IPS-15b (cell line): ENCODE results near the gene PXDN.
"Not testable (repeated sequence)": the region's sequence is repeated elsewhere in the genome, so short reads cannot be mapped to it uniquely, and the experiment has no call there.

Experiments
- H3K27me3 ChIP-seq: one replicate; pipeline ENCODE4 v1.6.1; 2013; ENCODE audit warnings: low read length; ENCODE audit not compliant: control insufficient read depth, insufficient read depth
- H3K36me3 ChIP-seq: one replicate; pipeline ENCODE4 v1.6.1; 2013; ENCODE audit warnings: low read length; ENCODE audit not compliant: control insufficient read depth, insufficient read depth
- H3K4me1 ChIP-seq: one replicate; pipeline ENCODE4 v1.6.1; 2013; ENCODE audit warnings: mild to moderate bottlenecking, low read length; ENCODE audit not compliant: control insufficient read depth, insufficient read depth
- H3K4me3 ChIP-seq: one replicate; pipeline ENCODE4 v1.5.1; 2013; ENCODE audit warnings: low read depth, low read length
- H3K9ac ChIP-seq: one replicate; pipeline ENCODE4 v1.6.1; 2013; ENCODE audit warnings: low read depth, mild to moderate bottlenecking, low read length
- H3K9me3 ChIP-seq: one replicate; pipeline ENCODE4 v1.6.1; 2013; ENCODE audit warnings: mild to moderate bottlenecking, low read length; ENCODE audit not compliant: control insufficient read depth, insufficient read depth

The PXDN gene

GRCh38 chr2:1731963-1732768 is 12.1 kb downstream of the PXDN start:
- Histone ChIP-seq H3K36me3 (no peaks in the 10 kb centered on the region), H3K4me1 (peaks cover 6% of the 10 kb centered on the region), H3K9me3 (no peaks in the 10 kb centered on the region), H3K4me3 (no peak overlapping the region), H3K27me3 (no peaks in the 10 kb centered on the region), H3K9ac (no peak overlapping the region)

GRCh38 chr2:1731447-1731962 is 12.8 kb downstream of the PXDN start:
- no peak overlapping the region for H3K9ac ChIP-seq
- peaks cover 6% of the 10 kb centered on the region for H3K4me1 ChIP-seq
- no peaks in the 10 kb centered on the region for H3K36me3 ChIP-seq
- H3K9me3 ChIP-seq = no peaks in the 10 kb centered on the region
- no peaks in the 10 kb centered on the region for H3K27me3 ChIP-seq
- H3K4me3 ChIP-seq = no peak overlapping the region

GRCh38 chr2:1730015-1730927 is 14.0 kb downstream of the PXDN start:
- Histone ChIP-seq H3K36me3 (no peaks in the 10 kb centered on the region), H3K9me3 (no peaks in the 10 kb centered on the region), H3K4me1 (peaks cover 6% of the 10 kb centered on the region), H3K9ac (no peak overlapping the region), H3K27me3 (no peaks in the 10 kb centered on the region), H3K4me3 (no peak overlapping the region)

GRCh38 chr2:1729242-1729641 is 15.1 kb downstream of the PXDN start:
- H3K36me3 ChIP-seq = no peaks in the 10 kb centered on the region
- no peaks in the 10 kb centered on the region for H3K9me3 ChIP-seq
- no peaks in the 10 kb centered on the region for H3K27me3 ChIP-seq
- H3K4me3 ChIP-seq = no peak overlapping the region
- no peak overlapping the region for H3K9ac ChIP-seq
- H3K4me1 ChIP-seq = peaks cover 6% of the 10 kb centered on the region

- Histone ChIP-seq H3K36me3 (no peaks in the 10 kb centered on the region), H3K4me1 (peaks cover 6% of the 10 kb centered on the region), H3K9me3 (no peaks in the 10 kb centered on the region), H3K27me3 (no peaks in the 10 kb centered on the region), H3K4me3 (no peak overlapping the region), H3K9ac (no peak overlapping the region)
These were observed 15.5 kb downstream of the PXDN start for GRCh38 chr2:1728821-1729220.

- Histone ChIP-seq H3K36me3 (no peaks in the 10 kb centered on the region), H3K4me3 (no peak overlapping the region), H3K4me1 (peaks cover 6% of the 10 kb centered on the region), H3K9me3 (no peaks in the 10 kb centered on the region), H3K27me3 (no peaks in the 10 kb centered on the region), H3K9ac (no peak overlapping the region)
These were observed 16.4 kb downstream of the PXDN start for GRCh38 chr2:1727796-1728474.

GRCh38 chr2:1727101-1727771 is 17.1 kb downstream of the PXDN start:
- H3K9ac ChIP-seq = no peak overlapping the region
- H3K4me1 ChIP-seq = peaks cover 6% of the 10 kb centered on the region
- H3K36me3 ChIP-seq = no peaks in the 10 kb centered on the region
- no peaks in the 10 kb centered on the region for H3K9me3 ChIP-seq
- H3K4me3 ChIP-seq = no peak overlapping the region
- H3K27me3 ChIP-seq = no peaks in the 10 kb centered on the region

- Histone ChIP-seq H3K4me3 (no peak overlapping the region), H3K36me3 (no peaks in the 10 kb centered on the region), H3K9me3 (no peaks in the 10 kb centered on the region), H3K27me3 (no peaks in the 10 kb centered on the region), H3K4me1 (peaks cover 6% of the 10 kb centered on the region), H3K9ac (no peak overlapping the region)
These were observed 17.8 kb downstream of the PXDN start for GRCh38 chr2:1726558-1726957.

GRCh38 chr2:1724351-1724750 is 20.0 kb downstream of the PXDN start:
- not testable (repeated sequence) for H3K4me3 ChIP-seq, H3K9me3 ChIP-seq, H3K27me3 ChIP-seq, H3K9ac ChIP-seq, H3K4me1 ChIP-seq, H3K36me3 ChIP-seq

GRCh38 chr2:1723397-1724042 is 20.8 kb downstream of the PXDN start:
- Histone ChIP-seq H3K4me3 (no peak overlapping the region), H3K36me3 (no peaks in the 10 kb centered on the region), H3K4me1 (no peaks in the 10 kb centered on the region), H3K27me3 (no peaks in the 10 kb centered on the region), H3K9me3 (no peaks in the 10 kb centered on the region), H3K9ac (no peak overlapping the region)

GRCh38 chr2:1722692-1723091 is 21.6 kb downstream of the PXDN start:
- Histone ChIP-seq H3K4me1 (no peaks in the 10 kb centered on the region), H3K9me3 (no peaks in the 10 kb centered on the region), H3K27me3 (no peaks in the 10 kb centered on the region), H3K9ac (no peak overlapping the region), H3K36me3 (no peaks in the 10 kb centered on the region), H3K4me3 (no peak overlapping the region)
